GM20000 (cell line): Measurements from ENCODE around the gene AIG1.
A peak's percentile ranks its signal among the peaks of the same experiment; 100 is the strongest.
"Not testable (repeated sequence)": the region's sequence is repeated elsewhere in the genome, so short reads cannot be mapped to it uniquely, and the experiment has no call there.

Experiments
- DNase-seq: peaks from one replicate; pipeline ENCODE4 v3.0.0; 2012; ENCODE audit warnings: low spot score
- CTCF ChIP-seq: IDR thresholded peaks from 2 replicates; pipeline ENCODE4 v1.5.1; 2012; ENCODE audit warnings: mild to moderate bottlenecking, control low read depth; ENCODE audit errors: extremely low read depth, missing control alignments

The AIG1 gene

DNA sequence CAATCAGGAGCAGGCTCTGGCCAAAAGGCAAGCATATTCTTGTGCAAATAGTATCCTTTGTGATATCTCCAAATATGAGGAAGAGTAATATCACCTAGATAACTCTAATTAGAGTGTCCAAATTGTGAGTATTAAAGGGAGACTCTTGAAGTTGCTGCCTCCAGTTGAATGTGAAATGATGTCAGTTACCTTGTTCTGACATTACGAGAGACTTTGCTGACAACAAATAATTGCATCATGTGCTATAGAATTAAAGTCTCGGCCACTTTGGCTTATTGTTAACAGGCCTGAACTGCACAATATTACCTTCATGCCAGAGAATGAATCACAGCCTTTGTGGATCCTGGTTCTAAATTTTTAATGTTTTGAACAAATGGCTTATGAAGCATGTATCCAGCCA, 106.5 kb downstream of the AIG1 start:
- TF ChIP-seq CTCF: no peak
- no peak for DNase-seq

DNA sequence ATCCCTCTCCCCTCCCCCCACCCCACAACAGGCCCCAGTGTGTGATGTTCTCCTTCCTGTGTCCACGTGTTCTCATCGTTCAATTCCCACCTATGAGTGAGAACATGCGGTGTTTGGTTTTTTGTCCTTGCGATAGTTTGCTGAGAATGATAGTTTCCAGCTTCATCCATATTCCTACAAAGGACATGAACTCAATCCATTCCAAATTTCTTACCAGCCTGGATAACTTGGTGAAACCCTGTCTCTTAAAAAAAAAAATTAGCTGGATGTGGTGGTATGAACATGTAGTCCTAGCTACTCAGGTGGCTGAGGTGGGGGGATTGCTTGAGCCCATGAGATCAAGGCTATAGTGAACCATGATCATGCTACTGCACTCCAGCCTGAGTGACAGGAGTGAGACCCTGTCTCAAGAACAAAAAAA, 107.7 kb downstream of the AIG1 start:
- DNase-seq: not testable (repeated sequence)

- no peak for DNase-seq
- no peak for TF ChIP-seq CTCF
Measured at GRCh38 chr6:143169440-143169839, 108.8 kb downstream of the AIG1 start.

- TF ChIP-seq CTCF: no peak
- no peak for DNase-seq
Measured at GRCh38 chr6:143174516-143174915, 113.8 kb downstream of the AIG1 start.

- DNase-seq: no peak
- TF ChIP-seq CTCF: no peak
Measured at GRCh38 chr6:143174951-143175350, 114.3 kb downstream of the AIG1 start.

DNA sequence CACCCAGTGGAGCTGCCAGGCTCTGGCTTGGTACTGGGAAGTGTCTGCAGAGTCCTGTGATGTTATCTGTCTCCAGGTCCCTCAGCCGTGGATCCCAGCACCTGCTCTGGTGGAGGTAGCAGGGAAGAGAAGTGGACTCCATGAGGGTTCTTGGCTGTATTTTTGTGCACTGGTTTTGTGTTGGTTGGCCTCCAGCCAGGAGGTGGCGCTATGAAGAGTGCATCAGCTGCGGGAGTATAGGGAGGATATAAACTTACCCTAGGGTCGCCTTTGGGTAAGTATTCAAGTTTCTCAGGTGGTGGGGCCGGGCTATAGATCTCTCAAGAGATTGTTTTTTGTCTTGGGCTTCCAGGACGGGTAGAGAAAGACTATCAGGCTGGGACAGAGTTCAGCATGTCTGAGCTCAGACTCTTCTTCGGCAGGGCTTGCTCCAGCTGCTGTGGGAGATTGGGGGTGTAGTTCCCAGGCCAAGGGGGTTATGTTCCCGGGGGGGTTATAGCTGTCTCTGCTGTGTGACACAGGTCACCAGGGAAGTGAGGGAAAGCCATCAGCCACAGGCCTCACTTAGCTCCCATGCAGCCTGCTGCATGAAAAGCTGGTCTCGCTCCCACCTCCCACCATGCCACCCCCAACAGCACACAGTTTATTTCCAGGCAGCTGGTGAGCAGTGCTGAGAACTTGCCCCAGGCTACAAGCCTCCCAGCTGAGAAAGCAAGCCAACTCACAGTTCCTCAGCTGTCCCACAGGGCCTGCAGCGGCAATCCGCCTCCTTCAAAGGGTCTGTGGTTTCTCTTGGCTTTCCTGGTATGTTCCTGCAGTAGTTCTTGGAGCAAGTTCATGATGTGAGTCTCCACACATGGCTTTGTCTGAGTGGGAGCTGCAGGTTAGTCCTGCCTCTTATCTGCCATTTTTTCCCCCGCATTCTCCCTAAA, 115.7 kb downstream of the AIG1 start:
- TF ChIP-seq CTCF: peak; percentile 7
- DNase-seq: no peak

DNA sequence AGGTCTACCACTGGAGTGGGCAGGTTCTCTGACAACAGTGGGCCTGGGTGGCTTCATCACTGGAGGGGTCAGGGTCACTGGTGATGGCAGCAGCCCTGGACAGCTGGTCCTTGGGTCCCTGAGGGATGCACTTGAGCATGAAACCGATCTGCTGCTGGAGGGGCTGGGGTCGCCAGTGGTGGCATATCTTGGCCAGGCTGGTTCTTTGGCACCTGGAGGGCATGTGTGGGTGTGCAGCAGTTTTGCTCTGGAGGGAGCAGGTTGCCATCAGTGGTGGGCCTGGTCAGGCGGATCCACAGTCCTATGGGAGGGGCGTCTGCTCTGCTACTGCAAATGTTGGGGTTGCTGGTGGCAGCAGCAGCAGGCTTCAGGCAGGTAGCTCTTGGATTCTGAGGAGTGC, 117.0 kb downstream of the AIG1 start:
- TF ChIP-seq CTCF: no peak
- no peak for DNase-seq

GRCh38 chr6:143179096-143179495, 118.4 kb downstream of the AIG1 start:
- DNase-seq: no peak
- TF ChIP-seq CTCF: no peak
